NCI-H2196 (cell line): ENCODE data around the gene ANAPC2.

Experiments
- DNase-seq: peaks from one replicate; lab custom pipeline; 2025; ENCODE audit not compliant: unreplicated experiment; lab: John Stamatoyannopoulos, UW

The ANAPC2 gene

GRCh38 chr9:137164370-137165249, 23.8 kb downstream of the ANAPC2 start:
- no peak for DNase-seq

- DNase-seq = no peak
Measured at GRCh38 chr9:137163805-137164204, 24.6 kb downstream of the ANAPC2 start.

GRCh38 chr9:137163365-137163715, 25.0 kb downstream of the ANAPC2 start:
- no peak for DNase-seq

- DNase-seq = no peak
Measured at GRCh38 chr9:137162505-137163364, 25.6 kb downstream of the ANAPC2 start.

- no peak for DNase-seq
Measured at GRCh38 chr9:137161558-137162486, 26.5 kb downstream of the ANAPC2 start.

GRCh38 chr9:137160716-137161557, 27.4 kb downstream of the ANAPC2 start:
- no peak for DNase-seq

- no peak for DNase-seq
Measured at GRCh38 chr9:137160054-137160425, 28.3 kb downstream of the ANAPC2 start.

- DNase-seq = no peak
Measured at GRCh38 chr9:137159105-137160053, 29.0 kb downstream of the ANAPC2 start.

GRCh38 chr9:137158625-137159024, 29.7 kb downstream of the ANAPC2 start:
- DNase-seq = peak; percentile 29

- DNase-seq = no peak
Measured at GRCh38 chr9:137157618-137158415, 30.5 kb downstream of the ANAPC2 start.

- no peak for DNase-seq
Measured at GRCh38 chr9:137156567-137157375, 31.6 kb downstream of the ANAPC2 start.

GRCh38 chr9:137152844-137153405, 35.4 kb downstream of the ANAPC2 start:
- DNase-seq = no peak

- DNase-seq = peak; percentile 81
Measured at GRCh38 chr9:137150617-137151457, 37.5 kb downstream of the ANAPC2 start.

- DNase-seq = no peak
Measured at GRCh38 chr9:137149942-137150616, 38.3 kb downstream of the ANAPC2 start.

GRCh38 chr9:137149363-137149762, 39.0 kb downstream of the ANAPC2 start:
- DNase-seq = no peak

GRCh38 chr9:137148661-137149060, 39.7 kb downstream of the ANAPC2 start:
- no peak for DNase-seq
